C1 segment of cervical spinal cord (tissue), 14 donors: Measurements from ENCODE around the gene AMBP.
"Not testable (repeated sequence)": the region's sequence is repeated elsewhere in the genome, so short reads cannot be mapped to it uniquely, and the experiment has no call there.

Experiments
- DNase-seq, 14 donors: peaks; one replicate each; lab custom pipeline; 2025; lab: John Stamatoyannopoulos, UW

The AMBP gene

GRCh38 chr9:114051706-114052105 lies 26.4 kb downstream of the AMBP start:
- DNase-seq: no peak

- no peak for DNase-seq
Observed at GRCh38 chr9:114051281-114051680, 26.8 kb downstream of the AMBP start.

GRCh38 chr9:114050646-114051045 lies 27.5 kb downstream of the AMBP start:
- DNase-seq: no peak

- DNase-seq: no peak
Observed at GRCh38 chr9:114050226-114050568, 27.9 kb downstream of the AMBP start.

- no peak for DNase-seq
Observed at GRCh38 chr9:114049441-114050225, 28.5 kb downstream of the AMBP start.

GRCh38 chr9:114048533-114049415 lies 29.3 kb downstream of the AMBP start:
- DNase-seq: no peak

- no peak for DNase-seq
Observed at GRCh38 chr9:114047717-114048116, 30.4 kb downstream of the AMBP start.

- no peak for DNase-seq
Observed at GRCh38 chr9:114046875-114047274, 31.2 kb downstream of the AMBP start.

- no peak for DNase-seq
Observed at GRCh38 chr9:114046237-114046755, 31.8 kb downstream of the AMBP start.

GRCh38 chr9:114043660-114044059 lies 34.4 kb downstream of the AMBP start:
- DNase-seq: not testable (repeated sequence)

- DNase-seq: no peak
Observed at GRCh38 chr9:114039484-114039883, 38.6 kb downstream of the AMBP start.

GRCh38 chr9:114038724-114039313 lies 39.3 kb downstream of the AMBP start:
- DNase-seq: no peak

- DNase-seq: peak in 3 of 14 donors; percentile 20 to 64 (median 26)
Observed at GRCh38 chr9:114037961-114038723, 40.0 kb downstream of the AMBP start.

GRCh38 chr9:114037249-114037648 lies 40.9 kb downstream of the AMBP start:
- no peak for DNase-seq

- no peak for DNase-seq
Observed at GRCh38 chr9:114035845-114036801, 42.0 kb downstream of the AMBP start.

GRCh38 chr9:114035221-114035844 lies 42.8 kb downstream of the AMBP start:
- DNase-seq: peak in 4 of 14 donors; percentile 13 to 48 (median 28)

- peak in 3 of 14 donors; percentile 23 to 76 (median 25) for DNase-seq
Observed at GRCh38 chr9:114034661-114035062, 43.4 kb downstream of the AMBP start.

GRCh38 chr9:114034196-114034595 lies 43.9 kb downstream of the AMBP start:
- no peak for DNase-seq

- peak in 6 of 14 donors; percentile 7 to 39 (median 16) for DNase-seq
Observed at GRCh38 chr9:114033397-114034103, 44.5 kb downstream of the AMBP start.
